Dendritic cell treated with granulocyte-macrophage colony-stimulating factor and Interleukin-4, amounts not matched to agents 40 ng/mL and 50 ng/mL, for 4 days (primary cell): ENCODE results near the gene GPC6.

ENCODE experiments used
- H3K27ac Mint-ChIP-seq: one replicate; pipeline ENCODE4 v1.8.0; 2022; ENCODE audit warnings: mild to moderate bottlenecking, mixed read lengths
- H3K27me3 Mint-ChIP-seq: one replicate; pipeline ENCODE4 v1.8.0; 2022; ENCODE audit warnings: mild to moderate bottlenecking, mixed read lengths
- H3K36me3 Mint-ChIP-seq: one replicate; pipeline ENCODE4 v1.8.0; 2022; ENCODE audit warnings: low read depth, mixed read lengths
- H3K4me1 Mint-ChIP-seq: one replicate; pipeline ENCODE4 v1.8.0; 2022; ENCODE audit warnings: low read depth, mixed read lengths
- H3K4me3 Mint-ChIP-seq: one replicate; pipeline ENCODE4 v1.8.0; 2022; ENCODE audit warnings: mild to moderate bottlenecking, moderate library complexity, mixed read lengths
- H3K9me3 Mint-ChIP-seq: one replicate; pipeline ENCODE4 v1.8.0; 2022; ENCODE audit warnings: mixed read lengths
- intact Hi-C: fragments of 100-400 bp; cut with micrococcal nuclease; formaldehyde crosslinking; loops from one replicate; pipeline ENCODE4 v1.15.0; 2022

GPC6 gene

DNA sequence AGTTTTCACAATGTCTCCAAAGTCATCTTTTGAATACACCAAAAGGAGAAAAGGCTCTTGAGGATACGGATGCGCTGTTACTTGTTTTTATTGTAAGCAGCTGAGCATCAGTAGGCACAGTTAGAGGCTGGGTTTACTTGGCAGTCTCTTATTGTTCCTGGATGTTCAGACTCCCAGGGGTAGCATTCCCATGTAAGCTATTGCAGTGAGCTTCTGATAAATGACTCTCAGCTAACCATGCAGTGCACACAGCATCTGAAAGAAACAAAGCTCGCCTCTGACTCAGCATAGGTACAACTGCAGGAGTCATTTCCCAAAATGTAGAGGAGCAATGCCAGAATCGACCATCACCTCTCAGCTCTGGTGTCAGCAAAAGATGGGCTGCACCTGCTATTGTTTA is 1168.1 kb downstream of the GPC6 start:
- Mint-ChIP-seq H3K27me3 (no peaks in the 10 kb centered on the region), H3K4me1 (no peaks in the 10 kb centered on the region), H3K9me3 (no peaks in the 10 kb centered on the region), H3K36me3 (no peaks in the 10 kb centered on the region), H3K27ac (no peak overlapping the region), H3K4me3 (no peak overlapping the region)
- intact Hi-C loops, result no loop called here

- H3K4me1 Mint-ChIP-seq, result no peaks in the 10 kb centered on the region
Observed at GRCh38 chr13:94395860-94396259, 1169.3 kb downstream of the GPC6 start.

GRCh38 chr13:94399812-94400211 is 1173.2 kb downstream of the GPC6 start:
- H3K4me1 Mint-ChIP-seq, result no peaks in the 10 kb centered on the region
- intact Hi-C loops, result no loop called here
- no peaks in the 10 kb centered on the region for H3K27me3 Mint-ChIP-seq
- H3K36me3 Mint-ChIP-seq, result no peaks in the 10 kb centered on the region
- H3K4me3 Mint-ChIP-seq, result no peak overlapping the region
- H3K27ac Mint-ChIP-seq, result no peak overlapping the region
- no peaks in the 10 kb centered on the region for H3K9me3 Mint-ChIP-seq

More at GRCh38 chr13:94395860-94396259, 1169.3 kb downstream of the GPC6 start:
- Mint-ChIP-seq H3K36me3 (no peaks in the 10 kb centered on the region), H3K4me3 (no peak overlapping the region), H3K27ac (no peak overlapping the region), H3K27me3 (no peaks in the 10 kb centered on the region), H3K9me3 (no peaks in the 10 kb centered on the region)
- intact Hi-C loops, result no loop called here

DNA sequence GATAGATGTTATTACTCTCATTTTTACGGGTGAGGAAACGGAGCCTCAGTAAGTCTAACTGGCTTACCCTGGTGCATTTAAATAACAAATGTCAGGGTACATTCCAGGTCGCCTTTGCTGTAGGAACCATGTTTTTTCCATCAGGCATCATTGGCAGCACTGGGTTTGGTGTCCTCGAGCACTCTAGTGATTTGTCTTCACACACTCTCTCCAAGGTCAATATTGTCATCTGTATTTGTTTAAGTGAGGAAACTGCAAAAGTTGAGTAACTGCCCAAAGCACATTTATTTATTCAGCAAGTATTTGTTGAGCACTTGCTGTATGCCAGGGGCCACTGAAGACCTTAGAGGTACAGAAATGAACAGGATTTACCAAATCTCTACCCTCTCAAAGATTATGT is 1174.3 kb downstream of the GPC6 start:
- no peaks in the 10 kb centered on the region for H3K36me3 Mint-ChIP-seq
- no peak overlapping the region for H3K27ac Mint-ChIP-seq
- no peaks in the 10 kb centered on the region for H3K4me1 Mint-ChIP-seq
- no peak overlapping the region for H3K4me3 Mint-ChIP-seq
- H3K9me3 Mint-ChIP-seq, result no peaks in the 10 kb centered on the region
- intact Hi-C loops, result no loop called here
- no peaks in the 10 kb centered on the region for H3K27me3 Mint-ChIP-seq

GRCh38 chr13:94408314-94409036 is 1181.9 kb downstream of the GPC6 start:
- Mint-ChIP-seq H3K27me3 (peaks cover 3% of the 10 kb centered on the region), H3K9me3 (no peaks in the 10 kb centered on the region), H3K36me3 (no peaks in the 10 kb centered on the region), H3K4me3 (no peak overlapping the region), H3K4me1 (no peaks in the 10 kb centered on the region), H3K27ac (no peak overlapping the region)
- intact Hi-C loops, result no loop called here

- intact Hi-C loops, result no loop called here
- no peak overlapping the region for H3K27ac Mint-ChIP-seq
Observed at GRCh38 chr13:94411747-94412146, 1185.1 kb downstream of the GPC6 start.

DNA sequence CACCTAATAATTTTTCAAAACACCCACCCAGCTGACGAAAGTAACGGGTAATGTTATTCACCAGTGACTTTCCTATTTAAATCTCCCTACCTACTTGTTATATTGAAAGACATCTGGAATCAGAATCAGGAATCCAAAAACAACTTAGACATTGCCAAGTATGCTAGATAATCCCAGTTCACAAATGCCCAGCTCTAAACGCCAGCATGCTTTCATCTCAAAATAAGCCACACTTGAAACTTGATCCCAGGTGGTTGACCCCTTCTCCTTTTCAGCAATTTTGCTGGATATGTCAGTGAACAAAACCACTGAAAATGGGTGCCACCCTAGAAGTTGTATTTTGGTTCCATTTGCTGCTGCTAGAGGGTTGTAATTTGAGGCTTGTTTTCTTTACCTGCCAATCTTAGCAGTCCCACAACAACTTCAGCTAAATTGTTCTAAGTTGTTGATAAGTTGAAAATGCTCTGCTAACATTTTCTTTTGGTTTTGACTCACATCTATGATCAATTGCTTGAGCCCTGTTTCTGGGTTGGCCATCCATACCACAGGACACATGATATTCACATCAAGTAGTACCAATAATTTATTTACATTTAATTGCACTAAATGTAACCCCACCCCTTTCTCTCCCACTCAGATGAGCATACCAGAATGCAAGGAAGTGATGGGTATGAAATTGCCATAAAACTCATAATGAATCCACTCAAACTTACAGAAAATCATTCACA is 1186.4 kb downstream of the GPC6 start:
- H3K4me3 Mint-ChIP-seq, result no peak overlapping the region
- no peaks in the 10 kb centered on the region for H3K4me1 Mint-ChIP-seq
- H3K36me3 Mint-ChIP-seq, result no peaks in the 10 kb centered on the region
- peaks cover 5% of the 10 kb centered on the region for H3K9me3 Mint-ChIP-seq
- H3K27ac Mint-ChIP-seq, result no peak overlapping the region
- peaks cover 14% of the 10 kb centered on the region for H3K27me3 Mint-ChIP-seq
- intact Hi-C loops, result no loop called here

More at GRCh38 chr13:94411747-94412146, 1185.1 kb downstream of the GPC6 start:
- Mint-ChIP-seq H3K4me1 (no peaks in the 10 kb centered on the region), H3K9me3 (no peaks in the 10 kb centered on the region), H3K27me3 (peaks cover 11% of the 10 kb centered on the region), H3K4me3 (no peak overlapping the region), H3K36me3 (no peaks in the 10 kb centered on the region)

GRCh38 chr13:94413598-94413944 is 1187.0 kb downstream of the GPC6 start:
- no peak overlapping the region for H3K4me3 Mint-ChIP-seq
- H3K9me3 Mint-ChIP-seq, result peaks cover 5% of the 10 kb centered on the region
- intact Hi-C loops, result no loop called here
- H3K36me3 Mint-ChIP-seq, result no peaks in the 10 kb centered on the region
- no peak overlapping the region for H3K27ac Mint-ChIP-seq
- no peaks in the 10 kb centered on the region for H3K4me1 Mint-ChIP-seq
- peaks cover 14% of the 10 kb centered on the region for H3K27me3 Mint-ChIP-seq

- H3K27ac Mint-ChIP-seq, result no peak overlapping the region
- peaks cover 3% of the 10 kb centered on the region for H3K4me1 Mint-ChIP-seq
- no peaks in the 10 kb centered on the region for H3K36me3 Mint-ChIP-seq
- no peak overlapping the region for H3K4me3 Mint-ChIP-seq
- intact Hi-C loops, result no loop called here
- peaks cover 14% of the 10 kb centered on the region for H3K27me3 Mint-ChIP-seq
- peaks cover 5% of the 10 kb centered on the region for H3K9me3 Mint-ChIP-seq
Observed at GRCh38 chr13:94414141-94414540, 1187.5 kb downstream of the GPC6 start.

DNA sequence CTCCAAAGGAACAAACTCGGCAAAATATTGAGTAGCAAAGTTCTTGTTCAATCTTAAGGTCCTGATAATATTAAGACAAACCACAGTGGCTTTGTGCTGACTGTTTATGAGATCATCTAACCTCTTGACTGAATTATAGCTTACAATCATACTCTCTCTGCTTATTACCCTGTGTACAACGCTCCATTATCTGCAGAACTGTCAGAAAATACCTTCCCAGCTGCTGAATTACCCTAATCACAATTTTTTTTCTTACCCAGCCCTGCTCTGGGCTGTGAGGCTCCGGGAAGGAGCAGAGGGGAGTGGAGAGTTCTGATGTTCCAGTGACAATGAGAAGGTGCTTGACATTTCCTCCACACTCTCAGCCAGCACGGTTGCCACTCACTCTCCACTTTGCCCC is 1188.1 kb downstream of the GPC6 start:
- Mint-ChIP-seq H3K36me3 (no peaks in the 10 kb centered on the region), H3K4me3 (no peak overlapping the region), H3K4me1 (peaks cover 9% of the 10 kb centered on the region), H3K27ac (no peak overlapping the region), H3K9me3 (peaks cover 5% of the 10 kb centered on the region), H3K27me3 (peaks cover 14% of the 10 kb centered on the region)
- intact Hi-C loops, result no loop called here

GRCh38 chr13:94415500-94416237 is 1189.1 kb downstream of the GPC6 start:
- Mint-ChIP-seq H3K27ac (no peak overlapping the region), H3K4me1 (peaks cover 15% of the 10 kb centered on the region), H3K4me3 (no peak overlapping the region), H3K27me3 (peaks cover 15% of the 10 kb centered on the region), H3K36me3 (no peaks in the 10 kb centered on the region), H3K9me3 (peaks cover 15% of the 10 kb centered on the region)
- intact Hi-C loops, result no loop called here

DNA sequence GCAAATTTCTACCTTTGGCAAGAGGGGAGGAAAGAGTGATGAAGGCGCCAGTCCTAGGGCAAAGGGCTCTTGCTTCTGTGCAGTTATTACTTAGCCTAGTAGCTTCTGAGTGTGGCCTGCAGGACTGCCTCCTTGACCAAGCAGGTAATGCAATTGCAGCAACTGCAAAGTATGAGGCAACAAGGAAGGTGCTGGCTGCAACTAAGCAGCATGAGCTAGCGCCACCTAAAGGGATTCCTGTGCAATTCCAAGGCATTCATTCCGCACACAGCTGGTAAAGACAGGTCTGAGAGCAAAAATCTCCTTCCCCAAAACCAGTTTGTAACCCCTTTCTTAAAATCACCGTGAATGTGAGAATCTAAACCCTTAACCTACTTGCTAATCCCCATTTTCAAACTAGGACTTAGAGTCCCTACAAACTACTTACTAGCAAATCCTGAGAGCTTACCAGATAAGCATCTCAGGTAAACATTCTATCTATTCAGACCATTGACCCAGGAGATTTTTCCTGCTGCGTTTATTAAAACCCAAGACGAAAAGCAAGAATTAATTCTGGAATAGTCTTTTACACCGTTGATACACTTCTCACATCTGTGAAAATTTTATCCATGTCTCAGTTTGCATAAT is 1190.0 kb downstream of the GPC6 start:
- H3K4me1 Mint-ChIP-seq, result peaks cover 15% of the 10 kb centered on the region
- H3K27me3 Mint-ChIP-seq, result peaks cover 14% of the 10 kb centered on the region
- no peak overlapping the region for H3K4me3 Mint-ChIP-seq
- H3K36me3 Mint-ChIP-seq, result no peaks in the 10 kb centered on the region
- intact Hi-C loops, result no loop called here
- H3K27ac Mint-ChIP-seq, result no peak overlapping the region
- H3K9me3 Mint-ChIP-seq, result peaks cover 20% of the 10 kb centered on the region

GRCh38 chr13:94417294-94417693 is 1190.7 kb downstream of the GPC6 start:
- Mint-ChIP-seq H3K36me3 (no peaks in the 10 kb centered on the region), H3K4me3 (no peak overlapping the region), H3K27ac (no peak overlapping the region), H3K4me1 (peaks cover 15% of the 10 kb centered on the region), H3K27me3 (peaks cover 12% of the 10 kb centered on the region), H3K9me3 (peaks cover 23% of the 10 kb centered on the region)
- intact Hi-C loops, result no loop called here
